Measurements from ENCODE around the gene CHCHD6. TPM values are rescaled to one million over a fixed set of nuclear protein-coding genes. Genes with fewer than 3 reads are reported as not detected.

CHCHD6 gene
- polyA plus RNA-seq, 2 donors: 7.0 to 11.9 TPM

DNA sequence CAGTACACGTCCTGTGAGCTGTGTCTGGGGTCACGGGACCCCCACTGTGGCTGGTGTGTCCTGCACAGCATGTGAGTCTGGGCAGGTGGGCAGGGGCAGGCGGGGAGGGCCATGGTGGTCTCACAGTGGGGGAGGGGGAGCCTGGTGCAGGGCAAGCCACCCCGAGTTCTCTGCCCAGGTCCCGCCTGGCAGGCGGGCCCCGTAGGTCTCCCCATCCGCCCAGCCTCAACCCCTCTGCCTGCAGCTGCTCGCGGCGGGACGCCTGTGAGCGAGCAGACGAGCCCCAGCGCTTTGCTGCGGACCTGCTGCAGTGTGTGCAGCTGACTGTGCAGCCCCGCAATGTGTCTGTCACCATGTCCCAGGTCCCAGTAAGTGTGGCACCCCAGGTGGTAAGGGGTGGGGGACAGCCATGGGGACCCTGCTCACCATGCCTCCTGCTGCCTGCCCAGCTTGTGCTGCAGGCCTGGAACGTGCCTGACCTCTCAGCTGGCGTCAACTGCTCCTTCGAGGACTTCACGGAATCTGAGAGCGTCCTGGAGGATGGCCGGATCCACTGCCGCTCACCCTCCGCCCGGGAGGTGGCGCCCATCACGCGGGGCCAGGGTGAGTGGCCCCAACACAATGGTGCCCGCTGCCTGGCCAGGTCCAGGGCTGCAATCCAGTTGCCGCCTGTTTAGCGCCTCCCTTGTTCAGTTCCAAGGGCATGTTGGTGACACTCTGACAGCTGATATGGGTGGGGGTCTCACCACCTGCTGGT lies 300.8 kb downstream of the CHCHD6 start:
- no peak overlapping the region for H3K27ac ChIP-seq (ENCODE audit: low read depth in 2 of 2, low read length in 1 of 2)
- H3K27me3 ChIP-seq (ENCODE audit: control insufficient read depth in 1 of 2, insufficient read depth in 2 of 2, low read length in 2 of 2): no peaks in the 10 kb centered on the region
- H3K9me3 ChIP-seq (ENCODE audit: control insufficient read depth in 2 of 2, insufficient read depth in 1 of 2, low read depth in 1 of 2, low read length in 1 of 2): no peaks in the 10 kb centered on the region
- H3K4me3 ChIP-seq (ENCODE audit: low read depth in 1 of 2, low read length in 2 of 2): no peak overlapping the region
- H3K36me3 ChIP-seq (ENCODE audit: control insufficient read depth in 2 of 2, insufficient read depth in 2 of 2, low read length in 1 of 2): peaks cover 0 to 21% of the 10 kb centered on the region in 2 donors
- H3K4me1 ChIP-seq (ENCODE audit: control insufficient read depth in 2 of 2, insufficient read depth in 2 of 2, low read length in 1 of 2): peaks cover 0 to 12% of the 10 kb centered on the region in 2 donors
- WGBS, 2 donors: 93% methylated on average over 32 of the region's 32 CpGs

DNA sequence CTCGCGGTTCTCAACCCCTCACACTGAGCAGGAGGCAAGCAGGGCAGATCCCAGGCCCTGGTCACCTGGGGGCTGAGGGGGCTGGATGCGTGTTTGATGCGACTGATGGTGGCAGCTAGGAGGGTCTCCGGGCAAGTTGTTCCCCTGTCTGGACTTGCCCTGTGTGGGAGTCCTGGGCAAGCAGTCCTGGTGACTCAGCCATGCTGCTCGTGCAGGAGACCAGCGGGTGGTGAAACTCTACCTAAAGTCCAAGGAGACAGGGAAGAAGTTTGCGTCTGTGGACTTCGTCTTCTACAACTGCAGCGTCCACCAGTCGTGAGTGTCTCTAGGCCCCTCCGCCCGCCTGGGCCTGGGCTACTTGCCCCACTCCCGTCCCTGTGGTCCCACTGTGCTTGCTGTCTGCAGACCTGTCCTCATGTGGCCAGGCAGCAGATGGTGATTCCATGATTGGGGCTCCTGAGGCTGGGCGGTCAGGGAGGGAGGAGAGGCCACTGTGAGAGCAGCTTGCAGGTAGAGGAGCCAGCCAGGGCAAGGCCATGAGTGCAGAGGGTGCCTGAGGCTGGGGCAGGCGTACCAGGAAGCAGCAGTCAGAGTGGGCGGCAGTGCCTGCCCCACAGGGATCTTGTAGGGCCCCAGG lies 301.9 kb downstream of the CHCHD6 start:
- 76 to 85% methylated on average over 17 of the region's 17 CpGs for WGBS, 2 donors
- no peaks in the 10 kb centered on the region for H3K27me3 ChIP-seq (ENCODE audit: control insufficient read depth in 1 of 2, insufficient read depth in 2 of 2, low read length in 2 of 2)

DNA sequence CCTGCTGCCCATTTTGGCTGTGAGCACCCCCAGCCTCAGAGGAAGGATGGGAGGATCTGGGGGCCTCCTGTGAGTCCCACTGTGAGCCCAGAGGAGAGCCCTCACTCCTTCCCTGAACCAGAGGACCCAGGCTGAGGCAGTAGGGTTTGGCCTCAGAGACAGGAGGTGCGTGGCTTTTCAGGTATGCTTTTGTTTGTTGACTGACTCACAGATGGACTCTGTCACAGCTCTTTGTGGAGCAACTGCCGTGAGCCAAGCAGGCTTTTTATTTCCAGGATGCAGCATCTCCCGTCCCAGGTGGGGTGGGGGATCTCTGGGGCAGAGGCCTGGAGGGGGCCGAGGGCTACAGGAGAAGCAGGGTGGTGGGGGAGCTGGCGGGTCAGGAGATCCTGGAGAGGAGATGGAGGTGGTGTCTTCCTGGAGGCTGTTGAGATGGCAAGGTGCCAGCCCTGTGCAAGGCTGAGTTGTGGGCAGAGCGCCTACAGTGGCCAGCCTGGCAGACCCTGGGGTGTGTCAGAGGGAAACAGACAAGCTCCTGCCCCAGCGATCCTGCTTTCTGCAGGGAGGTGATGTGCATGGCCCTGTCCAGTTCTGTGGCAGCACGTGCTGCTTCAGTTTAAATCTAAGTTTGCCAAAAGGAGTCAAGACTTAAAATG lies 302.9 kb downstream of the CHCHD6 start:
- WGBS, 2 donors: 81 to 86% methylated on average over 8 of the region's 8 CpGs
- Histone ChIP-seq H3K36me3 (ENCODE audit: control insufficient read depth in 2 of 2, insufficient read depth in 2 of 2, low read length in 1 of 2) (peaks cover 0 to 24% of the 10 kb centered on the region in 2 donors), H3K9me3 (ENCODE audit: control insufficient read depth in 2 of 2, insufficient read depth in 1 of 2, low read depth in 1 of 2, low read length in 1 of 2) (no peaks in the 10 kb centered on the region), H3K27ac (ENCODE audit: low read depth in 2 of 2, low read length in 1 of 2) (no peak overlapping the region), H3K4me3 (ENCODE audit: low read depth in 1 of 2, low read length in 2 of 2) (no peak overlapping the region), H3K4me1 (ENCODE audit: control insufficient read depth in 2 of 2, insufficient read depth in 2 of 2, low read length in 1 of 2) (peaks cover 0 to 7% of the 10 kb centered on the region in 2 donors), H3K27me3 (ENCODE audit: control insufficient read depth in 1 of 2, insufficient read depth in 2 of 2, low read length in 2 of 2) (no peaks in the 10 kb centered on the region)

More for the DNA sequence above, 301.9 kb downstream of the CHCHD6 start:
- H3K27ac ChIP-seq (ENCODE audit: low read depth in 2 of 2, low read length in 1 of 2): no peak overlapping the region
- H3K4me3 ChIP-seq (ENCODE audit: low read depth in 1 of 2, low read length in 2 of 2): no peak overlapping the region
- H3K4me1 ChIP-seq (ENCODE audit: control insufficient read depth in 2 of 2, insufficient read depth in 2 of 2, low read length in 1 of 2): peaks cover 0 to 12% of the 10 kb centered on the region in 2 donors
- H3K9me3 ChIP-seq (ENCODE audit: control insufficient read depth in 2 of 2, insufficient read depth in 1 of 2, low read depth in 1 of 2, low read length in 1 of 2): no peaks in the 10 kb centered on the region
- peaks cover 0 to 21% of the 10 kb centered on the region in 2 donors for H3K36me3 ChIP-seq (ENCODE audit: control insufficient read depth in 2 of 2, insufficient read depth in 2 of 2, low read length in 1 of 2)

GRCh38 chr3:127008236-127008635 lies 304.2 kb downstream of the CHCHD6 start:
- Histone ChIP-seq H3K4me1 (ENCODE audit: control insufficient read depth in 2 of 2, insufficient read depth in 2 of 2, low read length in 1 of 2) (peaks cover 0 to 2% of the 10 kb centered on the region in 2 donors), H3K27me3 (ENCODE audit: control insufficient read depth in 1 of 2, insufficient read depth in 2 of 2, low read length in 2 of 2) (no peaks in the 10 kb centered on the region), H3K36me3 (ENCODE audit: control insufficient read depth in 2 of 2, insufficient read depth in 2 of 2, low read length in 1 of 2) (peaks cover 0 to 37% of the 10 kb centered on the region in 2 donors), H3K4me3 (ENCODE audit: low read depth in 1 of 2, low read length in 2 of 2) (no peak overlapping the region), H3K9me3 (ENCODE audit: control insufficient read depth in 2 of 2, insufficient read depth in 1 of 2, low read depth in 1 of 2, low read length in 1 of 2) (no peaks in the 10 kb centered on the region), H3K27ac (ENCODE audit: low read depth in 2 of 2, low read length in 1 of 2) (no peak overlapping the region)
- WGBS, 2 donors: 84 to 85% methylated on average over 10 of the region's 10 CpGs

DNA sequence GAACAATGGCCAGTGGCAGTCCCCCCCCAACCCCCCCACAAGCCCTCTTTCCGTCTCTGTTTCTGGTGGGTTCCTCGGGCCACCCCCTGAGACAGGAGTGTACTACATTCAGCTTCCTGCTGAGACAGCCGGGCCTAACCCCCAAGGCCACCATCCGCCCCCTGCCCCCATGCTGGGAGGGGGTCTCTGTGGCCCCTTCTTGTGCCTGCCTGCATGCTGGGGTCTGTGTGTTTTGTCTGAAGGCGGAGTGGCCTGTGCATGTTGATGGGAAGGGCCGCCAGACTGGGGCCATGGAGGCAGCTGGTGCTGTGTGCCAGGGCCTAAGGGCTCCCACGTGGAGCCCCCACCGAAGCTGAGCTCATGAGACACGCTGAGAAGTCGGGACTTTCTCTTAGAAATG lies 305.5 kb downstream of the CHCHD6 start:
- H3K27me3 ChIP-seq (ENCODE audit: control insufficient read depth in 1 of 2, insufficient read depth in 2 of 2, low read length in 2 of 2): no peaks in the 10 kb centered on the region
- H3K36me3 ChIP-seq (ENCODE audit: control insufficient read depth in 2 of 2, insufficient read depth in 2 of 2, low read length in 1 of 2): peaks cover 0 to 48% of the 10 kb centered on the region in 2 donors
- H3K4me1 ChIP-seq (ENCODE audit: control insufficient read depth in 2 of 2, insufficient read depth in 2 of 2, low read length in 1 of 2): peaks cover 0 to 2% of the 10 kb centered on the region in 2 donors
- no peaks in the 10 kb centered on the region for H3K9me3 ChIP-seq (ENCODE audit: control insufficient read depth in 2 of 2, insufficient read depth in 1 of 2, low read depth in 1 of 2, low read length in 1 of 2)
- H3K27ac ChIP-seq (ENCODE audit: low read depth in 2 of 2, low read length in 1 of 2): no peak overlapping the region
- no peak overlapping the region for H3K4me3 ChIP-seq (ENCODE audit: low read depth in 1 of 2, low read length in 2 of 2)
- WGBS, 2 donors: 73 to 77% methylated on average over 10 of the region's 10 CpGs

Other genes starting within 250 kb of the CHCHD6 start
- 10 to 100 TPM in 1 of 2 donors, 1 to 10 TPM in 1; 9.2 to 13.3 TPM for gene ZXDC, start 228.3 kb upstream of the CHCHD6 start, polyA plus RNA-seq
- gene UROC1, start 186.5 kb upstream of the CHCHD6 start, polyA plus RNA-seq: not detected
- under 1 TPM in 1 of 2 donors, not detected in 1; 0.04 TPM for gene CHST13, start 180.1 kb upstream of the CHCHD6 start, polyA plus RNA-seq
- gene C3orf22, start 145.3 kb upstream of the CHCHD6 start, polyA plus RNA-seq: not detected
- 1 to 10 TPM; 4.3 to 5.5 TPM for gene TXNRD3, start 49.1 kb upstream of the CHCHD6 start, polyA plus RNA-seq